GM18951 (cell line): ENCODE results near the gene GPR62.

Source experiments
- POLR2A ChIP-seq: IDR thresholded peaks from 4 replicates; pipeline ENCODE4 v1.6.1; 2011; ENCODE audit warnings: mild to moderate bottlenecking; ENCODE audit not compliant: insufficient read length, insufficient read depth; ENCODE audit errors: extremely low read depth
- in situ Hi-C: fragments of 300-500 bp; cut with MboI; formaldehyde crosslinking; loops from one replicate; pipeline ENCODE4 v1.12.0; 2022; ENCODE audit warnings: low sequenced_read_pairs, mixed read lengths, inconsistent platforms; ENCODE audit not compliant: unreplicated experiment

GPR62 gene

DNA sequence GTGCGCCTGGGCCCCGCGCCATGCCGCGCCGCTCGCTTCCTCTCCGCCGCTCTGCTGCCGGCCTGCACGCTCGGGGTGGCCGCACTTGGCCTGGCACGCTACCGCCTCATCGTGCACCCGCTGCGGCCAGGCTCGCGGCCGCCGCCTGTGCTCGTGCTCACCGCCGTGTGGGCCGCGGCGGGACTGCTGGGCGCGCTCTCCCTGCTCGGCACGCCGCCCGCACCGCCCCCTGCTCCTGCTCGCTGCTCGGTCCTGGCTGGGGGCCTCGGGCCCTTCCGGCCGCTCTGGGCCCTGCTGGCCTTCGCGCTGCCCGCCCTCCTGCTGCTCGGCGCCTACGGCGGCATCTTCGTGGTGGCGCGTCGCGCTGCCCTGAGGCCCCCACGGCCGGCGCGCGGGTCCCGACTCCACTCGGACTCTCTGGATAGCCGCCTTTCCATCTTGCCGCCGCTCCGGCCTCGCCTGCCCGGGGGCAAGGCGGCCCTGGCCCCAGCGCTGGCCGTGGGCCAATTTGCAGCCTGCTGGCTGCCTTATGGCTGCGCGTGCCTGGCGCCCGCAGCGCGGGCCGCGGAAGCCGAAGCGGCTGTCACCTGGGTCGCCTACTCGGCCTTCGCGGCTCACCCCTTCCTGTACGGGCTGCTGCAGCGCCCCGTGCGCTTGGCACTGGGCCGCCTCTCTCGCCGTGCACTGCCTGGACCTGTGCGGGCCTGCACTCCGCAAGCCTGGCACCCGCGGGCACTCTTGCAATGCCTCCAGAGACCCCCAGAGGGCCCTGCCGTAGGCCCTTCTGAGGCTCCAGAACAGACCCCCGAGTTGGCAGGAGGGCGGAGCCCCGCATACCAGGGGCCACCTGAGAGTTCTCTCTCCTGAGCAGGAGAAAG is 951 bp downstream of the GPR62 start:
- no peak for TF ChIP-seq POLR2A
- in situ Hi-C loops: no loop called here

DNA sequence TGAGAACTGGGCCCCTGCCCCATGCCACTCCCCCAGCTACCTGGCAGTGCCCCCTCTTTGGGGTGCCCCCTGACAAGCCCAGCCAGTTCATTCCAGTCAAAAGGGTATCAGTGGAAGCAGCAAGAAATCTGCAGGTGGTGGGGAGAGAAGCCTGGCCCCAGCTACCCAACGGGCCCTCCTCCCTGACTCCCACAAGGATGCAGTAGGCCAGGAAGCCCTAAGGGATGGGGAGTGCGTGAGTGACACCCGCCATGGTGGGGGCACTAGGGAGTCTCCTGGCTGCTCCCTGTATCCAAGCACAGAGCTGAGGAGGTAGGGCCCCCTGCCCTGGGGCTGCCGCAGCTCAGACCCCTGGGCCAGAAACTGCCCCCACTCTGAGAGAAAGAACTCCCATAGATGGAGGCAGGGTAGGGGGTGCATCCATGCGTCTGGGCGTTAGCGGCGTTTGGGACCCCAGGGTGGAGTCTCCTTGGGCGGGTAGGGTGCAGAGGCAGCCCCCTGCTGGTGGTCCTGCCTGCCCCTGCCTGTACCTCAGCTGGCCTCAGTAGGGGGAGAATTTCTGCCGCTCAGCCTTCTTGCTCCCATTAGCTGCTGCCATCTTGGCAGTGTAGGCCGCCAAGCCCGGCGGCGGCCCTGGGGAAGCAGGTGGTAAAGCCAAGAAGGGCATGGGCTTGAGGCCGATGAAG is 2.5 kb downstream of the GPR62 start:
- no peak for TF ChIP-seq POLR2A
- in situ Hi-C loops: no loop called here

DNA sequence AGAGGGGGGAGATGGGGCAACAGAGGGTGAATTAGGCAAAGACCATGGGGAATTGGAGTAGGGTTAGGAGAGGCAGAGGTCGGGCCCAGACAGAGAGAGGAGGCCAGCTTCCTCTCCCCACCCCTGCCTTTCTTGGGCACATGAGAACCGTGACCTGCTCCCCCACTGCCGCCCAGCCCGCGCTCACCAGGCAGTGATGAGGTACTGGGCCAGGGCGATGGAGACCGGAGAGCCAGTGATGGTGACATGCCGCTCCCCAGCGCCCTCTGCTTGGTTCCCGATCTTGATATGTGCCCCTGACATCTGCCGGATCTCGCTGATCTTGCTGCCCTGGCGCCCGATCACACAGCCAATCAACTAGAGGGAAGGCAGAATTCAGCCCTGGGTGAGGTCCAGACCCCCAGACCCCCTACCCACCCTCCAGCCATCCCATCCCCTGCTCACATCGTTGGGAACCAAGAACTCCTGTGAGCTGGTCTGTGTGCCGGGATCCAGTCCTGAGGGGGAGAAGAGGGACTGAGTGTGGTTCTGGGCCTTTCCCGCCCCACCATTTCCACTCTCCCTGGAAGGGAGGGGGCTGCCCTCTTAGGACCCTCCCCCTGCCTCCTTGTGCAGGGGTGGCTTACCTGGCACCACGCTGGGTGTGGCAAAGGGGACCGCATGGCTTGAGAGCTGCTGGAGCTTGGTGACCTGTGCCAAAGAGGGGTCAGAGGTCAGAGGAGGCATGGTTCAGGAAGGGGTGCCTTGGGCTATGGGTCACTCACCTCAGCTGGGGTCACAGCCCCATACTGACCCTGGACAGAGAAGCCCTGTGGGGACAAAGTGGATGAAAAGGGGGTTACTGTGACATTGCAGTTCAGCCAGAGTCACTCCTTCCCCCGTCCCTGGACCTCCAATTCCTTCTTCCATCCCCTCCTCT is 3.7 kb downstream of the GPR62 start:
- in situ Hi-C loops: no loop called here
- TF ChIP-seq POLR2A: no peak

DNA sequence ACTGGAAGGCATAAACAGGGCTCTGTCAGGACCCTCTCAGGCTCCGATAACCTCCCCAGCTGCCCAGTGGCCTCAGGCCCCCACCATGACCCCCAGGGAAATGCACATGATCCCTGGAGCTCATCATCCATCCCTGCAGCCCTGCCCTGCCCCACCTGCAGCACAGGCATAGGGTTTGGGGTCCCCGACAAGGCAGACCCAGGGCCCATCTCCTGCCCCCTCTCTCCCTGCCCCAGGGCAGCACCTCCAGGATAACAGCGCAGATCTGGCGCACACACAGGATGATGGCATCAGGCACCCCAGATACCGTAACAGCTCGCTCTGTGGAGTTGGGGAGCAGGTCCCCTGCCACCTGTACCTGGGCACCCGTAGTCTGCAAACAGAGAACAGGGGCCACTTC is 4.5 kb downstream of the GPR62 start:
- in situ Hi-C loops: no loop called here

DNA sequence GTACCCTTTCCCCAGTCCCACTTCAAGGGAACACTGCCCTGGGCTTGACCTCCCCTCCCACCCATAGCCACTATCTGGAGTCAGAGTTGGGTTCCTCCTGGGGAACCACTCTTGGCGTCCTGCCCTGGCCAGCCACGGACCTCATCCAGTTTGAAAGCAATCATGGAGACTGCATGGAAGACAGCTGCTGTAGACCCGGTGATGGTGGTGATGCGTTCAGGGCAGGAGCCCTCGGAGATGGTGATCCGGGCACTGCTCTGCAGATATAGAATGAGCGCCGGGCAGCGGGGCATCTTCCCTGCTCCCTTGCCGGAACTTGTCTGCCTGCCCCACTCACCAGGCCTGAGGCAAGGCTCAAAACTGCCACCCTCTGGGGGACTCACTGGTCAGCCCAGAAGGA is 5.2 kb downstream of the GPR62 start:
- in situ Hi-C loops: no loop called here
- no peak for TF ChIP-seq POLR2A

More for the DNA sequence above, 4.5 kb downstream of the GPR62 start:
- TF ChIP-seq POLR2A: no peak

DNA sequence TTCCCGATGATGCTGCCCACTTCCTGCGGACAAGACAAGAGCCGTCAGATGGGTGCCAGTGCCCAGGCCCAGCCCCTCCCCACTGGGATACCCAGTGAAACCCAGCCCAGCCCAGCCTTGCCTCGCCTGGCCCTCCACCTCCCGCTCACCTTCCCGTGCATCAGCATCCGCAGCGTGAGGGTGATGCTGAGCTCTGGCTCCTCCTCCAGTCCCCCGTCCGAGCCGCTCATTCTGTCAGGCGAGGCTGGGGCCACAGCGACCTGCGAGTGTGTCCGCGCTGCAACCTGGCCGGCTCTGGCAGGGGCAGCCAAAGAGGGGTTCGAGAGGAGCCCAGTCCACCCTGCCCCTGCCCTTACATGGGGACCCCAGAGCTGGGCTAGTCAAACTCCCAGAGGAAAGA is 5.8 kb downstream of the GPR62 start:
- no peak for TF ChIP-seq POLR2A

DNA sequence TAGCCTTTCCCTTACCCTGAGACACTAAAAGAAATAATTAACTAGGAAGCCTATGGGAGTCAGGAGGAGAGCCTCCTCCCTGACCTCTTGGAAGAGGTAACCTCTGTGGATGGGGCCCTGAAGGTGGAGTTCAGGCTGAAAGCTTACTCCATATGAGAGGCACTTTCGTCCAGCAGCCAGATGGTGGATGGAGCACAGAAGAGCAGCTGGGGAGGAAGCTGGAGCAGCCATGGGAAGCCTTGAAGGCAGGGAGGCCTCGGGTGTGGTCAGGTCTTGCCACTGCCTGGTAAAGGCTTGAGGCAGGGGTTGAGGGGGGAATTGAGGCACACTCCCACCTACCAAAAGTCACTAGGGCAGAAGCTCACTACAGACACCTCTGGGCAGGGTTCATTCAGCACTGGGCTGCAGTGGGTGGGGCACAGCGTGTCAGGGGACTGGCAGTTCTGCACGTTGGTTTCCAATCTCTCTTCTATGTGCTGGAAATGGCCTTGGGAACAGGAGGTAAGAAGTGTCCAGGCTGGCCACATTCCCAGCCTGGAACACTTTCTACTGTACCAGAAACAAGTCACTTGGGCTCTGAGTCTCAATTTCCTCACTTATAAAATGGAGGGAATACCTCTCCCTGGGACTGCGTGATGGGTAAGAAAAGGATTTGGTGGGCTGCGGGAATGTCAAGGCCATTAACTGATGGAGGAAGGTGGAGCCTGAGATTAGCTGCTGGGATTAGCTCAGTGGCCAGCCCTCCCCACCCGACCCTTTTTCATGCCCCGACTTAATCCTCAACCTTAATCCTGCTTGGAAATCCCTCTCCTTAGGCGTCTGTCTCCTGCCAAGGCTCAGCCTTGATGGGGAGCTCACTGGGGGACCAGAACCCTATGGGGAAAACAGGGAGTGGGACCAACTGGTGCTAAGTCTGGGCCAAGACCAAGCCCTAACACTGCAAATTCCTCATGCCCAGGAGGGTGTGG is 6.7 kb downstream of the GPR62 start:
- TF ChIP-seq POLR2A: no peak
- in situ Hi-C loops: no loop called here

More for the DNA sequence above, 5.8 kb downstream of the GPR62 start:
- in situ Hi-C loops: no loop called here

DNA sequence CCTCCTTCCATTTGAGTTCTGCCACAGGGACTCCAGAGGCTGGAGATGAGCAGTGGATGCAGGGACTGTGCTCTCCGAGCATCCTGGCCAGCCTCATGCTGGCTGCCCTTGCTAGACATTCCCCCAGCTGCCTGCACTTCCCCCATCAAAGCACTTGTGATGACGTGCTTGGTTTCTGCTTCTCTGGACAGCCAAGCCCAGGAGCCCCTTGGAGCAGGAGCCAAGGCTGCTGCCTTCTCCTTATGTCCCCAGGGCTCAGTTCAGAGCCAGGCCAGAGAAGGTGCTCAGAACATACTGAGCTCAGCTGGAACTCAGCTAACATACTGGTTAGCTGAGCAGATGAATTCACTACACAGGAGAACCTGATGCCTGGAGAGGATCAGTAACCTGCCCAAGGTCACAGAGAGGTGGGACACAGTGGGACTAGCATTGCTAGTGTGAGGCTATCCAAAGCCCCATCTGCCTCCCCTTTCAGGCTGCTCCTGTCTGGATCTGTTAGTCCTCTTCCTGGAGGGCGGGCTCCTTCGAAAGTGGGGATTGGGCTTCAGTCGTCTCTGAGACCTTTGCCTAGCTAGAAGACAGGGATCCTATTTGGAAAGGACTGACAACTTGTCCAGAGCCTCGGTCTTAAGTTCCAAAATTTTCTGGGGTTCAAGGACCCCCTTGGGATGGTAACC is 7.8 kb downstream of the GPR62 start:
- in situ Hi-C loops: no loop called here
- no peak for TF ChIP-seq POLR2A

DNA sequence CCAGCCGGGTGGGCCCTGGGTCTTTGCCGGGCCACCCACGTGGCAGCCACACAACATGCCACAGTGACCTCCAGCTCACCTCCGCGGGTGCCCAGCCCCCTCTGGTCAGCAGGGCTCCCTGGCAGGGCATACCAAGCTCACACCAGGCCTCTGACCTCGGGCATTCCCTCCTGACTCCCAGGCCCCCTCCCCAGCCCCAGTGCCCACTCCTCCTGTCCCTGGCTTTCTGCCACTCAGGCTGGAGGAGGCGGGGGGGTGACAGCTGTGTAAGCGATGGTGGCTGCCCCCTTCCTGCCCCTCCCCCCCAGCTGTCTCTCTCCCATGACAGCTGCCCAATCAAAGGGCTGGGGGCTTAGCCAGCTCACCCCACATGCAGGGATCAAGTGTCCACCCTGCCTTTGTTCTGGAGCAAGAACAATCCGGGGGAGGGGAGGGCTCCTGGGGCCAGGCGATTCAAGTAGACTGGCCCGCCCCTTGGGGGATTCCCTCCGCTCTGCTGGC is 8.8 kb downstream of the GPR62 start:
- TF ChIP-seq POLR2A: no peak
- in situ Hi-C loops: no loop called here

DNA sequence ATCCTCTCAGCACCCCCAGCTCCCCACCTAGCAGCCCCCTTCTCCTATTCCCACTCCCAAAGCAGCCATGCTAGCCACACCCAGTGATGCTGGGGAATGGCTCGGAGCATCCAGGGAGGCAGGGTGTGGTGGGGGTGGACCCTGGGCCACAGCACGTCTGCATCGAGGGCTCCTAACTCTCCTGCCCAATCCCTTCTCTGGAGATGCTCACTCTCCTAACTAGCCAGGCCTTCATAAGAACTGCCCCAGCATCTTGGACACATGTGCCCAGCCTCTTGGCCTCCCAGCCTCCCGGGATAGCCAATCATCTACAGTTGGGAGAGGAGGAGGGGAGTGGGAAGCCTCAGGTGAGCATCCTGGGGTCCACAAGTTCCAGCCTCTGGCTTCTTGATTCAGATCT is 9.3 kb downstream of the GPR62 start:
- in situ Hi-C loops: no loop called here
- no peak for TF ChIP-seq POLR2A

DNA sequence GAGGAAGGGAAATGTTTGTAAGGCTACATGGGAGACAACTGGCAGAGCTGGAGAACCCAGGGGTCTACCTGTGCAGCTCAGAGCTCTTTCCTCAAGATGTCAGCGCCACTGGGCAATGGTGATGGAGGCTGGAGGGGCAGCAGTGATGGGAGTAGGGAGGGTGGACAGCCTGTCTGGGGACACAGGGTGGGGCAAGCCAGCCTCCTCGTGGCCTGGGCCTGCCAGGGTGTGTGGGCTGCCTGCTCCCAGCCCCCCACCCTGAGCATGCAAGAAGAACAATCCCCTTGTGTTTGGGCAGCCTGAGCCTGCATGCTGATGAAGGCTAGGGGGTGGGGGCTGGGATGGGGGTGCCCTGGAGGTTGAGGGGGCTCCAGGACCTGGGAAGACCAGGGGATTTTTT is 10.8 kb downstream of the GPR62 start:
- in situ Hi-C loops: no loop called here
- TF ChIP-seq POLR2A: no peak

DNA sequence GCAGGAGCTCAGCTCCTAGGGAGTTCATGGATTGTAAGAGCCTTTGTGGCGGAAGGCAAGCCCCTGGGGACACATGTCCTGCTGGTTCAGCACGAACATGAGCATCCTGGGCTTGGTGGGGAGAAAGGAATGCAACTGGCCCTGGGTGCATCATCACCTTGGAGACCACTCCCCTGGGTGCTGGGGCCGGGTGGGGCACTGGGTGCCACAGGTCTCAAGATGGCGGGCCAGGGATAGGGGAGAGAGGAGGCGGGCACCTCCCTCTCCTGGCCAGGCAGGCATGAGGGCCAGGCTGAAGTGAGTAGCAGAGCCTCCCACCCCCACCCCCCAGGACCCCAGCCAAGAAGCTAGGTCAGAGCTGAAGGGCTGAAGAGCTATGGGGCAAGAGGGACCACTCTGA is 11.3 kb downstream of the GPR62 start:
- in situ Hi-C loops: no loop called here

More for the DNA sequence above, 11.3 kb downstream of the GPR62 start:
- TF ChIP-seq POLR2A: no peak
